KMS-11 (cell line): ENCODE measurements around the gene GJC1.

Source experiments
- H2AFZ ChIP-seq: fragments of 200-600 bp; sonication (generic); 2 replicates; pipeline ENCODE4 v1.6.1; 2016; ENCODE audit warnings: antibody characterized with exemption, mixed run types, low read depth
- H3K27ac ChIP-seq: fragments of 200-600 bp; sonication (generic); 2 replicates; pipeline ENCODE4 v1.6.1; 2016; ENCODE audit warnings: mild to moderate bottlenecking, mixed run types
- H3K27me3 ChIP-seq: fragments of 200-600 bp; sonication (generic); 2 replicates; pipeline ENCODE4 v1.6.1; 2017; ENCODE audit warnings: mild to moderate bottlenecking, low read depth, mixed run types, moderate library complexity; ENCODE audit not compliant: insufficient read depth
- H3K36me3 ChIP-seq: fragments of 200-600 bp; sonication (generic); 2 replicates; pipeline ENCODE4 v1.6.1; 2017; ENCODE audit warnings: mild to moderate bottlenecking, mixed run types; ENCODE audit not compliant: insufficient read depth
- H3K4me1 ChIP-seq: fragments of 200-600 bp; sonication (generic); 2 replicates; pipeline ENCODE4 v1.6.1; 2016; ENCODE audit warnings: mild to moderate bottlenecking, low read depth, mixed run types; ENCODE audit not compliant: poor library complexity, severe bottlenecking
- H3K4me2 ChIP-seq: fragments of 200-600 bp; sonication (generic); 2 replicates; pipeline ENCODE4 v1.7.0; 2016; ENCODE audit warnings: mild to moderate bottlenecking, mixed run types
- H3K4me3 ChIP-seq: fragments of 200-600 bp; sonication (generic); IDR thresholded peaks from 2 replicates; pipeline ENCODE4 v1.6.1; 2017; ENCODE audit warnings: low read depth, low read length, mixed read lengths; ENCODE audit not compliant: insufficient read depth
- H3K79me2 ChIP-seq: fragments of 200-600 bp; sonication (generic); 2 replicates; pipeline ENCODE4 v1.6.1; 2016; ENCODE audit warnings: low read depth, mixed run types; ENCODE audit not compliant: insufficient read depth
- H3K9ac ChIP-seq: fragments of 200-600 bp; sonication (generic); 2 replicates; pipeline ENCODE4 v1.6.1; 2016; ENCODE audit warnings: mild to moderate bottlenecking, mixed run types
- H4K20me1 ChIP-seq: fragments of 200-600 bp; sonication (generic); 2 replicates; pipeline ENCODE4 v1.6.1; 2016; ENCODE audit warnings: mild to moderate bottlenecking, mixed run types; ENCODE audit not compliant: insufficient read depth
- CTCF ChIP-seq: fragments of 200-600 bp; sonication (generic); conservative IDR thresholded peaks from 2 replicates; pipeline ENCODE4 v1.6.1; 2017; ENCODE audit warnings: low read depth, mild to moderate bottlenecking, antibody characterized with exemption, low read length, moderate library complexity, mixed read lengths

Gene GJC1

DNA sequence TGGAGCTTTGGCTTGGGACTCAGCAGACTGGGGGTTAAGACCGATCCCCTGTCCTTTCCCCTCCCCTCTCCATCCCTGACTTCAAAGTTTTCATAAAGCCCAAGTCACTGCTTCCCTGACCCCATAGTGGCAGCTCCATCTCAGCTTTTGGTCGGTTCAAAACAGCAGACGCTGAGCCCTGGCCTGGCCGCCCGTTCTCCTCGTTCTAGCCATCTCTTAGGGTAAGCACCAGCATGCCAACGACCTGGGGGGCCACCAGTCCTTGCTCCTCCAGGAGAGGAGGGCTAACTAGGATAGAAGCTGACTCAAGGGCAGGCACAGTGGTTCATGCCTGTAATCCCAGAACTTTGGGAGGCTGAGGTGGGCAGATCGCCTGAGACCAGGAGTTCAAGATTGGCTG is 16.1 kb upstream of the GJC1 start:
- Histone ChIP-seq H3K36me3 (no peaks in the 10 kb centered on the region; the same call in 1 of the 2 replicates), H3K27me3 (no peaks in the 10 kb centered on the region), H4K20me1 (no peaks in the 10 kb centered on the region), H3K4me2 (no peak overlapping the region), H3K9ac (no peak overlapping the region), H3K4me3 (no peak overlapping the region), H3K4me1 (peaks cover 7% of the 10 kb centered on the region), H3K79me2 (no peaks in the 10 kb centered on the region), H3K27ac (no peak overlapping the region), H2AFZ (no peak overlapping the region)
- no peak for TF ChIP-seq CTCF

DNA sequence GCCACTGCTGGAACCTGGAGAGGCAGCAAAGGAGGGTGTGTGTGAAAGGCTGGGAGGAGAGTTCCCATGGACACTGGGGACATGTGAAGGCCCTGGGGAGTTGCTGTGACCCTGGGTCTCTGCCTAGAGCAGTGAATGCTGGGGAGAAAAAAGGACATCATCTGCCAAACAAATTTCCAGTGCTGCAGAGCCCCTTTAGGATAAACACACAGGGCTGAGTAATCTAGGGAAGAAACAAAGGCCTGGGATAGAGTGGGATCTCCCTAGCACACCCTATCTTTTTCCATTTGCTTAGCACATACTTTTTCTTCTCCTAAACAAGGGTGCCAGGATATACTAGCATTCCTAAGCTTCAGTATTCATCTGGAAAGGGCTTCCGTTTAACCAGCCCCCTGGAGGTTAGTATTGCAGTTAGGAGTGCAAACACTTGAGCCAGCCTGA is 14.3 kb upstream of the GJC1 start:
- Histone ChIP-seq H2AFZ (no peak overlapping the region), H3K79me2 (no peaks in the 10 kb centered on the region), H3K27me3 (no peaks in the 10 kb centered on the region), H3K36me3 (no peaks in the 10 kb centered on the region), H3K4me2 (no peak overlapping the region), H3K9ac (no peak overlapping the region), H3K27ac (no peak overlapping the region), H4K20me1 (no peaks in the 10 kb centered on the region), H3K4me1 (peaks cover 5% of the 10 kb centered on the region), H3K4me3 (no peak overlapping the region)
- no peak for TF ChIP-seq CTCF

- no peak overlapping the region for H3K9ac ChIP-seq
- no peak overlapping the region for H3K27ac ChIP-seq
- no peaks in the 10 kb centered on the region for H3K79me2 ChIP-seq
- H3K4me2 ChIP-seq: no peak overlapping the region
- TF ChIP-seq CTCF: no peak
- H3K4me3 ChIP-seq: no peak overlapping the region
- H3K36me3 ChIP-seq: no peaks in the 10 kb centered on the region
- H3K4me1 ChIP-seq: peaks cover 5% of the 10 kb centered on the region
- H4K20me1 ChIP-seq: no peaks in the 10 kb centered on the region
- peaks cover 1% of the 10 kb centered on the region; the same call in 1 of the 2 replicates for H3K27me3 ChIP-seq
- no peak overlapping the region for H2AFZ ChIP-seq
Measured at GRCh38 chr17:44842748-44843147, 12.7 kb upstream of the GJC1 start.

DNA sequence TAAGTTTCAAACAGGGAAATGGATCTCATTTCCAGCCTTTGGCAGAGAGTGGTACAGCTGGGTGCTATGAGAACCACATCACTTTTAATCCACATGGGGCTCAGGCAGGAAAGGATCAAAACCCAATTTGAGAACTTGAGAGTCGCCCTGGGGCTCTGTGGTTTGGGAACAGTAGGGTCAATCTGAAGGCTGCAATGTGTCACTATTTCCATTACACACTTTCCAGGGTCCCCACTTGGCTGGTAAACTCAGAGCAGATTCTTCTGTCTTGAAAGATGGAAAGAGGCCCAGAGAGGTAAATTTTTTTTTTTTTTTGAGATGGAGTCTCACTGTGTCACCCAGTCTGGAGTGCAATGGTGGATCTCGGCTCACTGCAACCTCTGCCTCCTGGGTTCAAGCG is 10.8 kb upstream of the GJC1 start:
- no peak for TF ChIP-seq CTCF

More for the DNA sequence above, 10.8 kb upstream of the GJC1 start:
- H3K4me1 ChIP-seq: peaks cover 5% of the 10 kb centered on the region
- H3K36me3 ChIP-seq: no peaks in the 10 kb centered on the region
- H3K4me2 ChIP-seq: no peak overlapping the region
- H4K20me1 ChIP-seq: no peaks in the 10 kb centered on the region
- no peaks in the 10 kb centered on the region for H3K79me2 ChIP-seq
- no peak overlapping the region for H2AFZ ChIP-seq
- no peak overlapping the region for H3K4me3 ChIP-seq
- peaks cover 9% of the 10 kb centered on the region; the same call in 1 of the 2 replicates for H3K27me3 ChIP-seq
- no peak overlapping the region for H3K27ac ChIP-seq
- H3K9ac ChIP-seq: no peak overlapping the region
